OCI-LY7 (cell line): ENCODE measurements around the gene SCGB2B2.

Experiments
- EZH2phosphoT487 ChIP-seq: fragments of 200-600 bp; sonication (generic); IDR thresholded peaks from 2 replicates; pipeline ENCODE4 v1.6.1; 2018; ENCODE audit warnings: low read depth, borderline replicate concordance, mild to moderate bottlenecking, mixed run types, antibody characterized with exemption, low read length, moderate library complexity, mixed read lengths
- TF ChIP-seq, protein P1 (sequence below): fragments of 200-600 bp; sonication (generic); conservative IDR thresholded peaks from 2 replicates; pipeline ENCODE4 v1.5.1; 2014; ENCODE audit warnings: mild to moderate bottlenecking, antibody characterized with exemption, low read length, moderate library complexity, mixed read lengths

DNA sequence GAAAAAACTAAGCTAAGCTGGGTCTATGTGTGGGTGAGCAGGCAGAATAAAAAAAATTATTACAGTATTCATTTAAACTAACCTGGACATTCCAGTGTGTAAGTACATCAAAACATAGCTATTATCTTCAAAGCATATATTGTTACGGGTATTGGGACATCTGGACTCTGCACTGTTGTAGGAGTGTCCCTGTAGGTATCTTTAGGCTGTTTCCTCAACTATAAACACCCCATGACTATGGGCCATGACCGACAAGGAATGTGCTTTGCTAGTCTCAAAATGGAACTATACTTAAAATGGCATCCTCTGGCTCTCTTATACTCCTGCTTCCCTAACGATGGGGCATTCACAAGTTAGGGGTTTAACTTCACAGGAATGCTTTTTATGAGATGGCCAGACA lies 3.4 kb downstream of the SCGB2B2 start:
- TF ChIP-seq, protein P1, sequence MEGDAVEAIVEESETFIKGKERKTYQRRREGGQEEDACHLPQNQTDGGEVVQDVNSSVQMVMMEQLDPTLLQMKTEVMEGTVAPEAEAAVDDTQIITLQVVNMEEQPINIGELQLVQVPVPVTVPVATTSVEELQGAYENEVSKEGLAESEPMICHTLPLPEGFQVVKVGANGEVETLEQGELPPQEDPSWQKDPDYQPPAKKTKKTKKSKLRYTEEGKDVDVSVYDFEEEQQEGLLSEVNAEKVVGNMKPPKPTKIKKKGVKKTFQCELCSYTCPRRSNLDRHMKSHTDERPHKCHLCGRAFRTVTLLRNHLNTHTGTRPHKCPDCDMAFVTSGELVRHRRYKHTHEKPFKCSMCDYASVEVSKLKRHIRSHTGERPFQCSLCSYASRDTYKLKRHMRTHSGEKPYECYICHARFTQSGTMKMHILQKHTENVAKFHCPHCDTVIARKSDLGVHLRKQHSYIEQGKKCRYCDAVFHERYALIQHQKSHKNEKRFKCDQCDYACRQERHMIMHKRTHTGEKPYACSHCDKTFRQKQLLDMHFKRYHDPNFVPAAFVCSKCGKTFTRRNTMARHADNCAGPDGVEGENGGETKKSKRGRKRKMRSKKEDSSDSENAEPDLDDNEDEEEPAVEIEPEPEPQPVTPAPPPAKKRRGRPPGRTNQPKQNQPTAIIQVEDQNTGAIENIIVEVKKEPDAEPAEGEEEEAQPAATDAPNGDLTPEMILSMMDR = no peak
- no peak for TF ChIP-seq EZH2phosphoT487
